Uterus (tissue), 4 donors: ENCODE results near the gene HSFX1. TPM values are rescaled to one million over a fixed set of nuclear protein-coding genes. Genes with fewer than 3 reads are reported as not detected.
"Not testable (repeated sequence)": the region's sequence is repeated elsewhere in the genome, so short reads cannot be mapped to it uniquely, and the experiment has no call there.

Source experiments
- DNase-seq, 2 donors: peaks; one replicate each; pipeline ENCODE4 v3.0.0-alpha.2; 2019 to 2020
- H3K27ac ChIP-seq, 2 donors: fragments of 200-600 bp; sonication (generic); 1 replicate in 1 of 2; 2 replicates in 1 of 2; pipeline ENCODE4 v1.5.1; 2016 to 2018
- H3K27me3 ChIP-seq, 2 donors: fragments of 200-600 bp; sonication (generic); one replicate each; pipeline ENCODE4 v1.5.1; 2018 to 2019; ENCODE audit warnings: control low read depth in 1 of 2
- H3K36me3 ChIP-seq, 2 donors: fragments of 200-600 bp; sonication (generic); one replicate each; pipeline ENCODE4 v1.5.1; 2019; ENCODE audit warnings: control low read depth in 1 of 2
- H3K4me1 ChIP-seq, 2 donors: fragments of 200-600 bp; sonication (generic); one replicate each; pipeline ENCODE4 v1.5.1; 2018 to 2019; ENCODE audit warnings: control low read depth in 1 of 2
- H3K4me3 ChIP-seq, 2 donors: fragments of 200-600 bp; sonication (generic); 1 replicate in 1 of 2; 2 replicates in 1 of 2; pipeline ENCODE4 v1.5.1; 2018 to 2019; ENCODE audit warnings: mild to moderate bottlenecking in 1 of 2
- H3K9me3 ChIP-seq, 2 donors: fragments of 200-600 bp; sonication (generic); one replicate each; pipeline ENCODE4 v1.5.1; 2019; ENCODE audit warnings: control low read depth in 1 of 2
- CTCF ChIP-seq, 4 experiments: fragments of 200-600 bp in 2 of 4; fragments of 450-650 bp in 2 of 4; sonication (generic) in 2 of 4; IDR thresholded peaks; one replicate each; pipeline ENCODE4 v1.5.1; 2016 to 2019; ENCODE audit warnings: antibody characterized with exemption in 4 of 4, mild to moderate bottlenecking in 2 of 4, moderate library complexity in 1 of 4
- POLR2A ChIP-seq, 2 donors: fragments of 450-650 bp; IDR thresholded peaks; one replicate each; pipeline ENCODE4 v1.6.1; 2016; ENCODE audit warnings: antibody characterized with exemption in 2 of 2, mild to moderate bottlenecking in 1 of 2, moderate library complexity in 1 of 2
- intact Hi-C: fragments of 100-400 bp; cut with DNase I; formaldehyde crosslinking; loops from one replicate; pipeline ENCODE4 v1.15.1; 2023; ENCODE audit warnings: low total_unique reads
- total RNA-seq, 4 donors: library from RNA; depleted of rRNA in 3 of 4; stranded (reverse); fragments of >200 nt in 3 of 4; gene quantifications; one replicate each; pipeline versions ENCODE4 v1.1.0 to v1.2.4, GENCODE V29; 2014 to 2023
- donor health status: DM: yes; HTN: yes; CAD: no.

HSFX1 gene
- total RNA-seq, 4 donors from 2014 or later, result 2.4 to 4.0 TPM; not detected in 2

GRCh38 chrX:149759824-149760223 lies 14.0 kb upstream of the HSFX1 start:
- intact Hi-C loops, result no loop called here
- no peak for DNase-seq
- no peak overlapping the region for H3K27ac ChIP-seq
- H3K27me3 ChIP-seq, result no peaks in the 10 kb centered on the region
- H3K9me3 ChIP-seq, result no peaks in the 10 kb centered on the region
- no peak for TF ChIP-seq POLR2A (IDR thresholded peaks at IDR 0.05)
- no peak for TF ChIP-seq CTCF (IDR thresholded peaks at IDR 0.05)
- H3K4me1 ChIP-seq, result no peaks in the 10 kb centered on the region
- no peaks in the 10 kb centered on the region for H3K36me3 ChIP-seq
- no peak overlapping the region for H3K4me3 ChIP-seq

GRCh38 chrX:149760965-149761364 lies 12.9 kb upstream of the HSFX1 start:
- intact Hi-C loops, result no loop called here

GRCh38 chrX:149761858-149762674 lies 11.8 kb upstream of the HSFX1 start:
- DNase-seq, intact Hi-C loops, H3K9me3 ChIP-seq, H3K4me1 ChIP-seq, H3K36me3 ChIP-seq, H3K27ac ChIP-seq, H3K27me3 ChIP-seq, H3K4me3 ChIP-seq: not testable (repeated sequence)

More at GRCh38 chrX:149760965-149761364, 12.9 kb upstream of the HSFX1 start:
- Histone ChIP-seq H3K27ac (no peak overlapping the region), H3K27me3 (no peaks in the 10 kb centered on the region), H3K36me3 (no peaks in the 10 kb centered on the region), H3K4me1 (no peaks in the 10 kb centered on the region), H3K4me3 (no peak overlapping the region), H3K9me3 (no peaks in the 10 kb centered on the region)
- no peak for TF ChIP-seq CTCF (IDR thresholded peaks at IDR 0.05)
- no peak for DNase-seq

GRCh38 chrX:149762696-149763614 lies 10.9 kb upstream of the HSFX1 start:
- Histone ChIP-seq H3K4me1 (no peaks in the 10 kb centered on the region), H3K4me3 (no peak overlapping the region), H3K36me3 (no peaks in the 10 kb centered on the region), H3K27ac (no peak overlapping the region), H3K27me3 (no peaks in the 10 kb centered on the region), H3K9me3 (no peaks in the 10 kb centered on the region)
- DNase-seq, result no peak
- TF ChIP-seq POLR2A (IDR thresholded peaks at IDR 0.05), result no peak
- no peak for TF ChIP-seq CTCF (IDR thresholded peaks at IDR 0.05)
- intact Hi-C loops, result no loop called here

GRCh38 chrX:149770344-149770743 lies 3.5 kb upstream of the HSFX1 start:
- H3K4me1 ChIP-seq, H3K36me3 ChIP-seq, H3K4me3 ChIP-seq, DNase-seq, intact Hi-C loops, H3K27me3 ChIP-seq, H3K27ac ChIP-seq, H3K9me3 ChIP-seq: not testable (repeated sequence)

- intact Hi-C loops, H3K9me3 ChIP-seq, H3K4me1 ChIP-seq, H3K4me3 ChIP-seq, DNase-seq, H3K27me3 ChIP-seq, H3K36me3 ChIP-seq, H3K27ac ChIP-seq: not testable (repeated sequence)
Measured at GRCh38 chrX:149773026-149773425, 842 bp upstream of the HSFX1 start.

- not testable (repeated sequence) for H3K27ac ChIP-seq
Measured at GRCh38 chrX:149777999-149778398, 4.1 kb downstream of the HSFX1 start.

GRCh38 chrX:149781727-149782126 lies 7.9 kb downstream of the HSFX1 start, which contains the start of gene MAGEA9:
Gene MAGEA9 (plus strand): TSS chrX:149781930. CDS start chrX:149786211, 4,281 bp downstream.
- H3K9me3 ChIP-seq, H3K27me3 ChIP-seq, H3K36me3 ChIP-seq, intact Hi-C loops, H3K4me3 ChIP-seq, DNase-seq, H3K4me1 ChIP-seq, H3K27ac ChIP-seq: not testable (repeated sequence)

More at GRCh38 chrX:149777999-149778398, 4.1 kb downstream of the HSFX1 start:
- H3K36me3 ChIP-seq, H3K9me3 ChIP-seq, H3K27me3 ChIP-seq, H3K4me3 ChIP-seq, DNase-seq, intact Hi-C loops, H3K4me1 ChIP-seq: not testable (repeated sequence)

GRCh38 chrX:149795531-149795930 lies 21.7 kb downstream of the HSFX1 start:
- H3K36me3 ChIP-seq, H3K27me3 ChIP-seq, H3K4me3 ChIP-seq, H3K27ac ChIP-seq, H3K9me3 ChIP-seq, H3K4me1 ChIP-seq, intact Hi-C loops, DNase-seq: not testable (repeated sequence)
